ENCODE data around the gene FBXL4.

The FBXL4 gene

GRCh38 chr6:98875375-98875774, 72.4 kb downstream of the FBXL4 start:
- TF ChIP-seq, protein P1, sequence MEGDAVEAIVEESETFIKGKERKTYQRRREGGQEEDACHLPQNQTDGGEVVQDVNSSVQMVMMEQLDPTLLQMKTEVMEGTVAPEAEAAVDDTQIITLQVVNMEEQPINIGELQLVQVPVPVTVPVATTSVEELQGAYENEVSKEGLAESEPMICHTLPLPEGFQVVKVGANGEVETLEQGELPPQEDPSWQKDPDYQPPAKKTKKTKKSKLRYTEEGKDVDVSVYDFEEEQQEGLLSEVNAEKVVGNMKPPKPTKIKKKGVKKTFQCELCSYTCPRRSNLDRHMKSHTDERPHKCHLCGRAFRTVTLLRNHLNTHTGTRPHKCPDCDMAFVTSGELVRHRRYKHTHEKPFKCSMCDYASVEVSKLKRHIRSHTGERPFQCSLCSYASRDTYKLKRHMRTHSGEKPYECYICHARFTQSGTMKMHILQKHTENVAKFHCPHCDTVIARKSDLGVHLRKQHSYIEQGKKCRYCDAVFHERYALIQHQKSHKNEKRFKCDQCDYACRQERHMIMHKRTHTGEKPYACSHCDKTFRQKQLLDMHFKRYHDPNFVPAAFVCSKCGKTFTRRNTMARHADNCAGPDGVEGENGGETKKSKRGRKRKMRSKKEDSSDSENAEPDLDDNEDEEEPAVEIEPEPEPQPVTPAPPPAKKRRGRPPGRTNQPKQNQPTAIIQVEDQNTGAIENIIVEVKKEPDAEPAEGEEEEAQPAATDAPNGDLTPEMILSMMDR (IDR thresholded peaks at IDR 0.05) = no peak

- TF ChIP-seq, protein P1 (IDR thresholded peaks at IDR 0.05) = no peak
These were observed 75.9 kb downstream of the FBXL4 start for GRCh38 chr6:98871821-98872220.

- TF ChIP-seq, protein P1 (IDR thresholded peaks at IDR 0.05) = no peak
These were observed 76.7 kb downstream of the FBXL4 start for GRCh38 chr6:98871057-98871456.

DNA sequence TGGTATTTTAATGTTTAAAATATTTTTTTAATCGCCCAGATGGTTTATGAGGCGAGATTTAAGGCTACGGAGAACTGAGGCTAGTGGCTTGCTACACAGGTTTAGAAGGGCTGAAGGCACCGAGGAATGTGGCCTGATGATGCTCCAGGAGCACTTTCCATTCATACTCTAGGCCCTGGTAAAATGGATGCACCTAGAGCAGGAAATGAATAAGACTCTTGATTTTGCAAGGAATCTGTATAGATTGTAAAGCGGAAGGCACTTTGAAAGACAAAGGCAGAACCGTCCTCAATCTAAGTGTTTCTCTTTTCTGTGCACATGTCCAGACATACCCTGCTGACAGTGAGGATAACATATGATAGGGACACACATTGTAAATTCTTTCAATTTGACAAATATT, 83.2 kb downstream of the FBXL4 start:
- TF ChIP-seq, protein P1 (IDR thresholded peaks at IDR 0.05) = no peak

- TF ChIP-seq, protein P1 (IDR thresholded peaks at IDR 0.05) = no peak
These were observed 99.1 kb downstream of the FBXL4 start for GRCh38 chr6:98848539-98849242.

DNA sequence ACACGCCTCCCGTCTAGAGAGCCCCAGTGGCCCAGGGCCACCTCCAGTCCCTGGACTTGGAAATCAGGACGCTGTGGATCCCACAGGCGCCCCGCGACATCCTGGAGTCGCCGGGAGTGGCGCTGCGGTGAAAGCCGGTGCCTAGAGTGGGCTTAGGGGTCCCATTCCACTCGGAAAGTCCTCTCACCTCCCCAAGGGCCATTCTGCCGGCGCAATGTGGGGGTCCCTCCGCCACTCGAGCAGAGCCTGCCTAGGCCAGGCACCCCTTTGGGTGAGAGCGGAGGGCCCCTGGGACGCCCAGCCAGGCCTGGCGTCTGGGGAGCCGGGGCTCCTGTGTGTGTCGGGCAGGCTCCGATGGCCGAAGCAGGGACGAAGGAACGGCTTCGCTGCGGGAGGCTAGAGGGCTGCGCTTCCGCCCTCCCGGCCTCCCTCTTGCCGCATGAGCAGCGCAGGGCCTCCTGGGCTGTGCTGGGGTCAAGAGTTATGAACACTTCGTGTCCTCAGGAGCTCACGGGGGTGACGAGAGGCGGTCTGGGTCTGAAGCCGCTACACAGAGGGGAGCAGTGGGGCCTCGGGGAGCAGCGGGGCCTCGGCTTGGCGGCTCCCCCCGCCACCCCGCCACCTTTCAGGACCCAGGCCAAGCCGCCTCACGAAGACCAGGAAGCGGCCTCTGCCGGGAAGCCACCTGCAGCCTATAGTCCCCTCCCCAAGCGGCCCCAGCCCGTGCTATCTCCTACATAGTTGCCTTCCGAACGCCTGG, 99.8 kb downstream of the FBXL4 start:
- TF ChIP-seq, protein P1 (IDR thresholded peaks at IDR 0.05) = no peak

DNA sequence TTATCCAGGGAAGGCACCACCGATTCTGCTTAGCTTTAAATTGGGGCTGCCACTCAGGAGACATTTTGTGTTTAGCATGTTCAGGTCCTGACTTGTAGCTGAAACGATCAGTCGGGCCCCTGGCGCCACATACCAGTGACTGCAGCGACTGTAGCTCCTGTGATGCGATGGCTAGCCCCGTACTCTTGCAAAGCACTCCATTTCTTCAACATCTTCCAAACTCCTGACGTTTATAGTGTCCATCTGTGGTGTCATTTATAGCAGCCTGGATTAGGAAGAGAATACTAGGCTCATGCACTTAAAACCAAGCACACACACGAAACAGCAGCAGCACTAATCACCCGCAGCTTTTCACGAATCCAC, 100.3 kb downstream of the FBXL4 start:
- TF ChIP-seq, protein P1 (IDR thresholded peaks at IDR 0.05) = no peak

Data from LNCAP (cell line).